Hepatocyte (in vitro differentiated cells): ENCODE measurements around the gene CEP120.

ENCODE experiments used
- CTCF ChIP-seq: fragments of 200-600 bp; sonication (generic); IDR thresholded peaks from 2 replicates; pipeline ENCODE4 v1.5.1; 2016; ENCODE audit warnings: antibody characterized with exemption, mild to moderate bottlenecking; ENCODE audit not compliant: poor library complexity
- EZH2 ChIP-seq: fragments of 200-600 bp; sonication (generic); IDR thresholded peaks from 2 replicates; pipeline ENCODE4 v1.6.1; 2016; ENCODE audit warnings: antibody characterized with exemption, mild to moderate bottlenecking, borderline replicate concordance
- EZH2phosphoT487 ChIP-seq: fragments of 200-600 bp; sonication (generic); IDR thresholded peaks from one replicate; pipeline ENCODE4 v1.6.1; 2018; ENCODE audit warnings: antibody characterized with exemption, mild to moderate bottlenecking, low read depth, moderate library complexity; ENCODE audit not compliant: unreplicated experiment, severe bottlenecking

DNA sequence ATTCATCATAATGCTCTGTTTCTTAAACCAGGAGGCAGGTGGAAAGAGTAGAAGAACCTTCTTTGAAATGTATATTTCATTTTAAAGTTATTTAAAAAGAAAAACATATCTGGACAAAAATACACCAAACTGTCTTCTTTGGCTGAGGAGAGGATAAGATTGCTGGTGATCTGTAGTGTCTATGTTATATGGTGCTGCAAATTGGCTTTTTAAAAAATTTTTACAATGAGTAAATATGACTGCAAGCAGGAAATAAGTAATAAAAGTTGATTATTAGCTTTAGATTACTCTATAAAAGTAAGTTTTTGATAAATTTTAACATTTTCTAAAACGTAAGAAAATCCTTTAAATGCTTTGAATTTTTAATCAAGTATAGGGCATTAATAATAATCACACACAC is 64.9 kb downstream of the CEP120 start:
- TF ChIP-seq CTCF (no peak), EZH2 (no peak), EZH2phosphoT487 (no peak)
